Measurements from ENCODE around the gene SIVA1. TPM values are rescaled to one million over a fixed set of nuclear protein-coding genes. Genes with fewer than 3 reads are reported as not detected.

The SIVA1 gene
- total RNA-seq, 1 donor from 2014 or later = 47.9 TPM

DNA sequence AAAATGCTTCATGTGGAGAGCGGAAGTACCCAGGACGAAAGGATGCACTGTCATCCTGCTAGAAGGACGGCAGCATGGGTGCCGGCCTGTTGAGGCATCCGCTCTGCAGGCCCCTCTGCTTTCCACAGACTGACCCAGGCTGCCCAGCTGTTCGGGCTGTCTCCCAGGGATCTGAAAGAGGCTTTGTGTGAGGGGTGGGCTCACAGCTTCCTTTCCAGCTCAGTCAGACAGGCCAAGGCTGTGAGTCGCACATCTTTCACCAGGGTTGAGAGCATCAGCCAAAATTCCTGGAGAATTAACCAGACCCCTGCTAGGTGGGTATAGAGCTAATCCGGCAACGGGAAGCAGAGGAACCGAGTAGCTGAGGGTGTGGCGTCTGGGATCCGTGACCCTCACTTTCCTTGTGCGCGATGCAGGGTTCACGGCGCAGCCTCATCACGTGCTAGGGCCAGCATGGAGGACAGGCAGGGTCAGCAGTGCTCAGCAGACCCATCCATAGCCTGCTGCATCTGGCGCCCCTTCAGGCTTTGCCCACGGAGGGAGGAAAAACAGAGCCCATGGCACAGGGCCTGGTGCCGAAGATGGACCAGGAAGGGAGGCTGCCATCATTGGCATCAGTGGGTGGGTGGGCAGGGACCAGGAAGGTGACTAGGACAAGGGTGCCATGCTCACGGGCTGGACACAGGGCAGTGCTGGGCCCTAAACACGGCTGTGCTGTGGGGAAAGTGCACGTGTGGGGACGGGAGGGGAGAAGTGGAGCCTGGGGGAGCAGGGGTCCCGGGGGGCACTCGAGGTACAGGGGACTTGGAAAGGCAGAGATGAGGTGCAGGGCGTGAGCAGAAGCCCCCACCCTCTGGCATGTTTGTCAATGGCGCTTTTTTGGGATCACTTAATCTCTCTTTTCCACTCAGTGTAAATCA is 9.2 kb upstream of the SIVA1 start:
- CTCF ChIA-PET = no interaction called here
- TF ChIP-seq CTCF (IDR thresholded peaks at IDR 0.05) = no peak

DNA sequence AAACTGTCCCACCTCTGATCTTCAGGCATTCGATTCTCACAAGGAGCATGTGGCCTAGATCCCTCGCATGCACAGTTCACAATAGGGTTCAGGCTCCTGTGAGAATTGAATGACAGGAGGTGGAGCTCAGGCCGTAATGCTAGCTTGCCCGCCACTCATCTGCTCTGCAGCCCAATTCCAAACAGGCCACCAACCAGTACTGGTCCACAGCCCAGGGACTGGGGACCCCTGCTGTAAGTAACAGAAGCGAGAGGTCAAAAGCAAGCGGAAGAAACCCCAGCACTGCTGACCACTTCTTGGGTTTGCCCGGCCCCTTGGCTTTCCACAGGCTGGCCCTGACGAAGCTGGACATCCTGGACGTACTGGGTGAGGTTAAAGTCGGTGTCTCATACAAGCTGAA is 8.5 kb upstream of the SIVA1 start:
- Mint-ChIP-seq H3K9me3 (no peaks in the 10 kb centered on the region), H3K4me3 (no peak overlapping the region), H3K27me3 (peaks cover 6% of the 10 kb centered on the region), H3K4me1 (peaks cover 7% of the 10 kb centered on the region), H3K36me3 (ENCODE audit: low read depth) (no peaks in the 10 kb centered on the region), H3K27ac (no peak overlapping the region)
- no peak for DNase-seq
- CTCF ChIA-PET = no interaction called here
- intact Hi-C loops (cut with micrococcal nuclease) = no loop called here
- POLR2A ChIA-PET = no interaction called here
- no peak for ATAC-seq (ENCODE audit: low read depth)
- TF ChIP-seq CTCF (IDR thresholded peaks at IDR 0.05) = no peak

More for the DNA sequence above, 9.2 kb upstream of the SIVA1 start:
- no peak for ATAC-seq (ENCODE audit: low read depth)
- Mint-ChIP-seq H3K27me3 (peaks cover 6% of the 10 kb centered on the region), H3K4me1 (peaks cover 5% of the 10 kb centered on the region), H3K27ac (no peak overlapping the region), H3K9me3 (no peaks in the 10 kb centered on the region), H3K36me3 (ENCODE audit: low read depth) (no peaks in the 10 kb centered on the region), H3K4me3 (no peak overlapping the region)
- intact Hi-C loops (cut with micrococcal nuclease) = no loop called here
- POLR2A ChIA-PET = no interaction called here
- DNase-seq = no peak

GRCh38 chr14:104745431-104745830 is 7.5 kb upstream of the SIVA1 start:
- ATAC-seq (ENCODE audit: low read depth) = no peak
- H3K4me1 Mint-ChIP-seq = peaks cover 7% of the 10 kb centered on the region
- H3K9me3 Mint-ChIP-seq = no peaks in the 10 kb centered on the region
- intact Hi-C loops (cut with micrococcal nuclease) = no loop called here
- TF ChIP-seq CTCF (IDR thresholded peaks at IDR 0.05) = no peak
- no peak for DNase-seq
- H3K27ac Mint-ChIP-seq = no peak overlapping the region
- H3K4me3 Mint-ChIP-seq = no peak overlapping the region
- H3K27me3 Mint-ChIP-seq = peaks cover 1% of the 10 kb centered on the region
- ChIA-PET CTCF (no interaction called here), POLR2A (no interaction called here)
- H3K36me3 Mint-ChIP-seq (ENCODE audit: low read depth) = no peaks in the 10 kb centered on the region

GRCh38 chr14:104746071-104746545 is 6.8 kb upstream of the SIVA1 start:
- no peak for ATAC-seq (ENCODE audit: low read depth)
- Mint-ChIP-seq H3K4me1 (peaks cover 7% of the 10 kb centered on the region), H3K27ac (peak overlapping the region; percentile 3), H3K4me3 (no peak overlapping the region), H3K27me3 (no peaks in the 10 kb centered on the region), H3K36me3 (ENCODE audit: low read depth) (no peaks in the 10 kb centered on the region), H3K9me3 (no peaks in the 10 kb centered on the region)
- DNase-seq = no peak
- POLR2A ChIA-PET = no interaction called here
- TF ChIP-seq CTCF (IDR thresholded peaks at IDR 0.05) = no peak
- CTCF ChIA-PET = no interaction called here
- intact Hi-C loops (cut with micrococcal nuclease) = no loop called here

DNA sequence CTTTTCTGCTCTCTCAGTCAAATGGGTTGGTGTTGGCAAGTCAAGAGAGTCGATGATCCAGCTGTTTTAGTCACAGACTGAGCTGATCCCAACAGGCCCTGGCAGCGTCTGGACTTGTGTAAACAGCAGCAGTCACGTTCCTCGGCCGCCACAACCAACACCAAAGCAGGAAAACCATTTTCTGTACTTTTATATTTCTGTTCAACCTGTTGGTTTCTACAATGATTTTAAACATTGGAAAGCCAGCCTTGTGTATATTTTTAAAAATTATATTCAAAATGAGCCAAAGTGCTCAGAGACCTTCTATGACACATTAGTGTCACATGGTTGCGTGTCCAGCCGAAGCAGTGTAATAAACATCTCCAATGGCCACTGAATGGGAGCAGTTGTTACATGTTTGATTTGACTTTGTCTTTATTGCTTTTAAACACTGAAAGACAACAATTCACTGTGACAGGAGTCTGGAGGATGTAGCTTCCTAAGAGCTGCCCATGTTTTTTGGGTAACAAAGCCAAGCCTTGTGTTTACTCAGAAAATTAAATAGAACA is 5.9 kb upstream of the SIVA1 start:
- intact Hi-C loops (cut with micrococcal nuclease) = no loop called here

More for the DNA sequence above, 5.9 kb upstream of the SIVA1 start:
- Mint-ChIP-seq H3K4me3 (no peak overlapping the region), H3K9me3 (no peaks in the 10 kb centered on the region), H3K27me3 (no peaks in the 10 kb centered on the region), H3K36me3 (ENCODE audit: low read depth) (no peaks in the 10 kb centered on the region), H3K4me1 (peaks cover 7% of the 10 kb centered on the region), H3K27ac (no peak overlapping the region)
- no peak for ATAC-seq (ENCODE audit: low read depth)
- CTCF ChIA-PET = no interaction called here
- POLR2A ChIA-PET = no interaction called here
- no peak for TF ChIP-seq CTCF (IDR thresholded peaks at IDR 0.05)
- DNase-seq = no peak
